Measurements from ENCODE around the gene RGS7.
"Not testable (repeated sequence)": the region's sequence is repeated elsewhere in the genome, so short reads cannot be mapped to it uniquely, and the experiment has no call there.

Gene RGS7

DNA sequence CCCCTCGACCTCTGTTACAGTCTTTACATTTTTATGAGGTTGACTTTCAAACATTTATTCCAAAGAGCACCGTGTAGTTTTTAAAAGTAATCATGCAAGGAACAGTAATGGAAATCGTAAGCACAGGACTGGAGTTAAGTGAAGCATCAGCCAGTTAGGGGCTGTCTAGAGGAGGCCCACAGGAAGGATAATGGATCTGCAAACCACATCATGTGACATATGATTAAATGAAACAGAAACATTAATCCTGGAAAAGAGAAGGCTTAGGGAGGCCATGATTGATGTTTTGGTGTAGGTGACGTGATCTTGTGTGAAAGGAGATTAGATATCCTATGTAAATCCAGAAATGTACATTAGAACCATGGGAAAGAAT lies 25.0 kb downstream of the RGS7 start:
- H3K4me3 ChIP-seq (ENCODE audit: low read depth, low read length) = no peak overlapping the region

DNA sequence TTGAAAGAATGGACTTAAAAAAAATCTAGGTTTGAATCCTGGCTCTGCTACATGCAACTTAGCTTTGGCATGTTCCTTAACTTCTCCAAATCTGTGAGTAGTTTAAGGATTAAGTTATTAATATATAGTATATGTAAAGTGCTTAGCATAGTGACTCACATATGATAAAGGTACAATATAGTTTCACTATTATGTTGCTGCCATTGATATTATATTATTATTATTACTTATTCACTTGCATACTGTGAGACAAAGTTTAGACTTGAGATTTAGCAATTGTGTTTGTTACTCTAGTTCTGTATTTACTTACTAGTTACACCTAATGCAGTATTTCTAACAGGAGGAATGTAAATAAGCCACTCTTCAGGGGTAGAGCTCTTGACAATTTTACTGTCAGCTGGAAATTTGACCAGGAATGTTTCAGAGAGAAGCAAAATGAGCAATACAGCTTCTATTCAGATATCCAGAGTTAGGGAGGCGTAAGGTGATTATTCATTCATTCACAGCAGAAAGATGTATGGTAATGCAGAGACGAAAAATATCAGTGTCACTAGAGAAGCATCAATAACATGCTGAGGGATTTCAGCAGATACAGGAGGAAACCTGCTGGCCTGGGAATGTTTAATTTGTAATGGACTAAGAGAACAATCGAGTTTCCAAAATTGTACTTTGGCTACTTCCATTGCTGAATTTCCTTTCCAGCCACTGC lies 25.5 kb downstream of the RGS7 start:
- H3K4me3 ChIP-seq (ENCODE audit: low read depth, low read length) = no peak overlapping the region

- no peak overlapping the region for H3K4me3 ChIP-seq (ENCODE audit: low read depth, low read length)
These were observed 26.2 kb downstream of the RGS7 start for GRCh38 chr1:241330619-241331327.

GRCh38 chr1:241325456-241325855 lies 31.5 kb downstream of the RGS7 start:
- no peak overlapping the region for H3K4me3 ChIP-seq (ENCODE audit: low read depth, low read length)

DNA sequence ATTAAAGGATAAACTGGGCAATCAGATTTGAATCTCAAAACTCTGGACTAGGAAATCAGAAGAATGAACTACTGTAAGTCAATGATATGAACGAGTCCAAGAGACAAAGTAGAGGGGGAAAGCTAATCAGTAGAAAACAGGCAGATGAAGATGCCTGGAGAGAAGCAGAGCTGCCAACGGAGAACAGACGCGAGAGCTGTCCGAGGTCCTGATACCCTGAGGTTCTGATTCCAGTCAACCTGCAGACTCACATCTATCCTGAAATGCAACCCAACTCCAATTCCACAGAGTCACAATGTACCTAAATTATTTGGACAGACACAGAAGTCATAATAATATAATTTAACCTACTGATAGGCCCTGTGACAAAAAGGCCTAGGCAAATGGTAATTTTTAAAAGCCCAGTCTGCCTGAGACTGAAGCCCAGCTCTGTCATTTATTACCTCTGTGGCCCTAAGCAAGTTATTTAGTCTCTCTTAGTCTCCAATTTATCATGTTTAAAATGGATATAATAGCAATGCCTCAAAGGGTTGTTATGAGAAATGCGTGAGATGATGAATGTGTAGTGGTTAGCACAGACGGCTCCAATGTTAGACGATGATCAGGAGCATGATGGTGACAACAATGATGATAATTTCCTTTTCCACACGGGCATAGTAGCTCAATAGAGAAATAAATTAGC lies 33.4 kb downstream of the RGS7 start:
- H3K4me3 ChIP-seq (ENCODE audit: low read depth, low read length) = no peak overlapping the region

- no peak overlapping the region for H3K4me3 ChIP-seq (ENCODE audit: low read depth, low read length)
These were observed 39.3 kb downstream of the RGS7 start for GRCh38 chr1:241317676-241318075.

GRCh38 chr1:241316372-241316771 lies 40.6 kb downstream of the RGS7 start:
- H3K4me3 ChIP-seq (ENCODE audit: low read depth, low read length) = no peak overlapping the region

DNA sequence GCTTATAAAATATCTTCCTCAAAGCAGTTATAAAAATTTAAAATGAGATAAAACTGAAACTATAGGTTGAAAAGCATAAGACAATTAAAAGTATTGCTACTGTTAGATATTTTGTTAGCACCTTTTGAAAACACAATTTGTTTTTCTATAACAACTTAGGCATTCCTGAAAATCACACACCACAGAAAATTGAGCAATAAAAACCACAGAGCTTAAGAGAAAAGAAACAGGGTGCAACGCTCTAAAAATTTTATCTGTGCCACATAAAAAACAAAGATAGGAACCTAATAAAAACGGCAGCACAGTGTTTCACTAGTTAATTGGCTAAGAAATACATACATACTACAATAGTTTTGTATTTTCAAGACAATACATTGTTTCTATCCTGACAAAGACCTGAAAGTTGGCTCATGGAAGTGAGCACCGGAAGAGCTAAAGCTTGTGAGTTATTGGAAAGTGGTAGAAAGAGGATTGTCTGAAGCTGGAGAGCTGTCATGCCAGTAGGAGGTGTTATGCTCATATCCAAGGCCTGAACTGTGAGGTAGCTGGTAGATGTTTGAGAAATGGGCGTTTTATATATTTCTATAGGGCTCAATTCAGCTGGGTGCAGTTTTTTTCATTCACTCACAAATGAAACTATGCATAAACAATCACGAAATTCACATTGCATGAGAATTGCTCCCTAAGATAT lies 45.8 kb downstream of the RGS7 start:
- H3K4me3 ChIP-seq (ENCODE audit: low read depth, low read length) = no peak overlapping the region

DNA sequence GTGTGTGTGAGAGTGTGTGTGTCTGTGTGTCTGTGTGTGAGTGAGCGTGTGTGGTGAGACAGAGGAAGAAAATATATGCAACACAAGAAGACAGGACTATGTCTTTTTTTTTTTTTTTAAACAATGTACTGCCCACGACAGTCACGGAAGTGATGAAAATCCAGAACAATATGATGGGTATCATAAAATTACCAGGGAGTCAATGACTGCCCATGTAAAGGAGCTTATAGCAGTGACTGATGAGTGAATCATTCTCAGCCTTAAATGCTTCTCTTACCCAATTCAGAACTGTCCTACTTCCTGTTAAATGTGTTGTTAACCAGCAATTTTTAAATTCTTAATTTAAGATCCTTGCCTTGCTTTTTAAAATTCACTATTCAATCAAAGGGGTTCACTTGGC lies 46.6 kb downstream of the RGS7 start:
- H3K4me3 ChIP-seq (ENCODE audit: low read depth, low read length) = no peak overlapping the region

DNA sequence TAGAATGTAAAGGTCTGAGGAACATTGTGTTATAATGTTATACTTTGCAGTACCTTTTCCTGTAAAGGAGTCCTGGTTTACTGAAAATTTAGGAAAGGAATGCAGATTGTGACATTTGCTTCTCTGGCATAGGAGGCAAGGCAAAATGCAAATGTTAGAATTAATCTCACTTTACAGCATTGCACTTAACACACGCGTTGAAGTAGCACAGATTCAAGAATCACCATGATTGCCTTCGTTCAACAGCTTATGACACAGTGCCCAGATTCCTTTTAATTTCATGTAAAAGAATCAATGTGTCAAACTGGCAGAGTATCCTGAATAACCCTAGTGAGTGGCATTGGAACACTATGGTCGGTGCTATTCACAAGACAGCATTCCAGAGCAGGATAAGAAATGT lies 47.4 kb downstream of the RGS7 start:
- H3K4me3 ChIP-seq (ENCODE audit: low read depth, low read length) = no peak overlapping the region

GRCh38 chr1:241308471-241308870 lies 48.5 kb downstream of the RGS7 start:
- H3K4me3 ChIP-seq (ENCODE audit: low read depth, low read length) = no peak overlapping the region

- H3K4me3 ChIP-seq (ENCODE audit: low read depth, low read length) = no peak overlapping the region
These were observed 49.0 kb downstream of the RGS7 start for GRCh38 chr1:241308011-241308410.

DNA sequence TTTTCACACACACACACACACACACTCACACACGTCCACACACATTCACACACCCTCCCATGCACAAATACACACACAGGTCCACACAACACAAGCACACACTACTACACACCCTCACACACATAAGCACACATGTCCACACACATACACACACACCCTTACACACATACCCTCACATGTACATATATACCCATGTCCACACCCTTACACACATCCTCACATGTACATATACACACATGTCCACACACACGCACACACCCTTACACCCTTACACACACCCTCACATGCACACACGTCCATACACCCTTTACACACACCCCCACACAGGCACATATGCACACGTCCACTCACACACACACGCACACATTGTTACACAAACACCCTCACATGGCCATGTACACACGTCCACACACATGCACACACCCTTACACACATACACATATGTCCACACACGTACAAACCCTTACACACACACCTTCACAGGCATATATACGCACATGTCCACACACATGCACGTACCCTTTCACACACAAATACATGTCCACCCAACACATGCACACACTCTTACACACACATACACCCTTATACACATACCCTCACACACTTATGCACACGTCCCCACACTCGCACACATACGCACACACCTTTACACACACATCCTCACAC lies 50.7 kb downstream of the RGS7 start:
- no peak overlapping the region for H3K4me3 ChIP-seq (ENCODE audit: low read depth, low read length)

GRCh38 chr1:241302024-241302423 lies 55.0 kb downstream of the RGS7 start:
- not testable (repeated sequence) for H3K4me3 ChIP-seq (ENCODE audit: low read depth, low read length)

- H3K4me3 ChIP-seq (ENCODE audit: low read depth, low read length) = no peak overlapping the region
These were observed 57.7 kb downstream of the RGS7 start for GRCh38 chr1:241299347-241299746.

DNA sequence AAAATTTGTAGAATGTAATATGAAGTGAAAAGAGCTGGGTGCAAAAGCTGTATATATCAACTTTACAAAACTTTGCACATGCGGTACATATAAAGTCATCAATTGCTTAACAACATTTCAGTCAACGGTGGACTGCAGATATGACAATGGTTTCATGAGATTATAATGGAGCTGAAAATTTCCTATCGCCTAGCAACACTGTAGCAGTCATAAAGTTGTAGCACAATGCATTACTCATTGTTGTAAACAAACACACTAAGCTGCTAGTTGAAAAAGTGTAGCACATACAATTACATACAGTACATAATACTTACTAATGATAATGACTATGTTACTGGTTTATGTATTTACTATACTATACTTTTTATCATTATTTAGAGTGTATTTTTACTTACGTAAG lies 64.0 kb downstream of the RGS7 start:
- no peak overlapping the region for H3K4me3 ChIP-seq (ENCODE audit: low read depth, low read length)

DNA sequence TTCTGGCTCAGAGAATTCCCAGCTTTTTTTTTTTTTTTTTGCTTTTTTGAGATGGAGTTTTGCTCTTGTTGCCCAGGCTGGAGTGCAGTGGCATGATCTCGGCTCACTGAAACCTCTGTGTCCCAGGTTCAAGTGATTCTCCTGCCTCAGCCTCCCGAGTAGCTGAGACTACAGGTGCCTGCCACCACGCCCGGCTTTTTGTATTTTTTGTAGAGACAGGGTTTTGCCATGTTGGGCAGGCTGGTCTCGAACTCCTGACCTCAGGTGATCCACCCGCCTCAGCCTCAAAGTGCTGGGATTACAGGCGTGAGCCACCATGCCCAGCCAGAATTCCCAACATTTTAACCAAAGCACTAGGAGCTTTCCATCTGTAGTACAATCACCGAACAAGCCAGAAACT lies 65.5 kb downstream of the RGS7 start:
- H3K4me3 ChIP-seq (ENCODE audit: low read depth, low read length) = not testable (repeated sequence)

DNA sequence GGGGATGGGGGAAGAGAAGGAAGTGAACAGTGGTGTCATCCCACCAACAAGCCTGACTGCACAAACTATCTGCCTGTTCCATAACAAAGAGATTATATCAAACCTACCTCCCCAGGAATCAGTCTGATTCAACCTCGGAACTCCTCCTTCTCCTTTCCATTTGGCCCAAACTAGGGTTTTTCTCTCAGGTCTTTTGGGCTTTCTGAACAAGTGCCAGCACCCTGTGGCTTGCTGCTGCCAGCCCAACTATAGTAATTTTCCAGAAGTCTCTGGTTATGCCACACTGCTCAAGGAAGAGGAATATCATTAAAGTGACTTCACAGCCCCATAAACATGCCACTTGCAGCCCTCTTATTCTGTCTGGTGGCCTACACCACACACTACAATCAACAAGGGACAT lies 70.5 kb downstream of the RGS7 start:
- no peak overlapping the region for H3K4me3 ChIP-seq (ENCODE audit: low read depth, low read length)

- no peak overlapping the region for H3K4me3 ChIP-seq (ENCODE audit: low read depth, low read length)
These were observed 80.6 kb downstream of the RGS7 start for GRCh38 chr1:241276391-241276790.

- no peak overlapping the region for H3K4me3 ChIP-seq (ENCODE audit: low read depth, low read length)
These were observed 81.0 kb downstream of the RGS7 start for GRCh38 chr1:241275981-241276380.

- no peak overlapping the region for H3K4me3 ChIP-seq (ENCODE audit: low read depth, low read length)
These were observed 81.8 kb downstream of the RGS7 start for GRCh38 chr1:241275226-241275625.

Data from iPS-11a (cell line).